Gastrocnemius medialis (tissue), 4 donors: Measurements from ENCODE around the gene HMCN2. TPM values are rescaled to one million over a fixed set of nuclear protein-coding genes. Genes with fewer than 3 reads are reported as not detected.

ENCODE experiments used
- ATAC-seq, 2 donors: fragments of 150-250 bp; one replicate each; pipeline ENCODE4 v1.9.1; 2016
- DNase-seq, 2 donors: peaks; one replicate each; pipeline ENCODE4 v3.0.0-alpha.2; 2019
- H3K27ac ChIP-seq, 4 donors: fragments of 200-600 bp; sonication (generic); 1 replicate in 1 of 4; 2 replicates in 3 of 4; pipeline ENCODE4 v1.5.1; 2016 to 2018; ENCODE audit warnings: mild to moderate bottlenecking in 2 of 4, moderate library complexity in 1 of 4
- H3K27me3 ChIP-seq, 3 donors: fragments of 200-600 bp; sonication (generic) in 2 of 3; 1 replicate in 1 of 3; 2 replicates in 2 of 3; pipeline versions ENCODE4 v1.5.1 to v1.6.0; 2016 to 2019; ENCODE audit warnings: mild to moderate bottlenecking in 1 of 3, moderate library complexity in 1 of 3
- H3K36me3 ChIP-seq, 2 donors: fragments of 200-600 bp; sonication (generic) in 1 of 2; one replicate each; pipeline ENCODE4 v1.5.1; 2017 to 2018
- H3K4me1 ChIP-seq, 2 donors: fragments of 200-600 bp; sonication (generic) in 1 of 2; one replicate each; pipeline ENCODE4 v1.5.1; 2016 to 2017; ENCODE audit warnings: mild to moderate bottlenecking in 2 of 2
- H3K4me3 ChIP-seq, 4 donors: fragments of 200-600 bp; sonication (generic) in 3 of 4; 1 replicate in 1 of 4; 2 replicates in 3 of 4; pipeline ENCODE4 v1.5.1; 2016 to 2019; ENCODE audit warnings: mild to moderate bottlenecking in 2 of 4
- H3K9me3 ChIP-seq, 3 donors: fragments of 200-600 bp; sonication (generic) in 2 of 3; 1 replicate in 1 of 3; 2 replicates in 2 of 3; pipeline ENCODE4 v1.5.1; 2016 to 2019
- CTCF ChIP-seq, 5 experiments: fragments of 450-650 bp in 3 of 5; fragments of 200-600 bp in 2 of 5; sonication (generic) in 2 of 5; IDR thresholded peaks in 4 of 5; conservative IDR thresholded peaks in 1 of 5; 1 replicate in 4 of 5; 2 replicates in 1 of 5; pipeline ENCODE4 v1.5.1; 2016 to 2019; ENCODE audit warnings: antibody characterized with exemption in 5 of 5, mild to moderate bottlenecking in 3 of 5, moderate library complexity in 3 of 5
- POLR2A ChIP-seq, 2 donors: fragments of 450-650 bp; IDR thresholded peaks; one replicate each; pipeline ENCODE4 v1.6.1; 2017; ENCODE audit warnings: antibody characterized with exemption in 2 of 2, mild to moderate bottlenecking in 2 of 2, moderate library complexity in 2 of 2
- in situ Hi-C, 4 donors: fragments of 200-750 bp; cut with MboI; loops; one replicate each; pipeline versions ENCODE4 v1.15.0 to v1.8.0; 2017; ENCODE audit warnings: low sequenced_read_pairs in 4 of 4
- intact Hi-C: fragments of 100-400 bp; cut with DNase I; formaldehyde crosslinking; loops from one replicate; pipeline ENCODE4 v1.15.1; 2023; ENCODE audit warnings: low total_unique reads
- total RNA-seq, 4 donors: library from RNA; depleted of rRNA; stranded (reverse); fragments of >200 nt; gene quantifications; one replicate each; pipeline versions ENCODE4 v1.1.0 to v1.2.3, GENCODE V29; 2016

HMCN2 gene
- total RNA-seq, 4 donors from 2014 or later = 1.9 to 8.5 (median 7.7) TPM

- Histone ChIP-seq H3K9me3 (no peaks in the 10 kb centered on the region), H3K27me3 (no peaks in the 10 kb centered on the region), H3K4me3 (no peak overlapping the region), H3K36me3 (no peaks in the 10 kb centered on the region), H3K27ac (no peak overlapping the region), H3K4me1 (no peaks in the 10 kb centered on the region)
- ATAC-seq = no peak
- intact Hi-C loops (no loop called here), in situ Hi-C loops (no loop called here)
- TF ChIP-seq POLR2A (IDR thresholded peaks at IDR 0.05) (no peak), CTCF (IDR thresholded peaks at IDR 0.05 in 4 of 5, conservative IDR thresholded peaks at IDR 0.05 in 1 of 5) (no peak)
- no peak for DNase-seq
These were observed 99.8 kb downstream of the HMCN2 start for GRCh38 chr9:130365323-130365721.

- no peak for DNase-seq
- Histone ChIP-seq H3K9me3 (no peaks in the 10 kb centered on the region), H3K36me3 (no peaks in the 10 kb centered on the region), H3K4me1 (no peaks in the 10 kb centered on the region), H3K27ac (no peak overlapping the region), H3K4me3 (no peak overlapping the region), H3K27me3 (no peaks in the 10 kb centered on the region)
- ATAC-seq = no peak
- in situ Hi-C loops = no loop called here
- intact Hi-C loops = no loop called here
- TF ChIP-seq POLR2A (IDR thresholded peaks at IDR 0.05) = no peak
These were observed 100.5 kb downstream of the HMCN2 start for GRCh38 chr9:130366072-130366471.

GRCh38 chr9:130366888-130367550 lies 101.5 kb downstream of the HMCN2 start:
- Histone ChIP-seq H3K9me3 (no peaks in the 10 kb centered on the region), H3K36me3 (no peaks in the 10 kb centered on the region), H3K27ac (no peak overlapping the region), H3K4me3 (no peak overlapping the region), H3K27me3 (no peaks in the 10 kb centered on the region), H3K4me1 (no peaks in the 10 kb centered on the region)
- in situ Hi-C loops = no loop called here
- DNase-seq (no peak), ATAC-seq (no peak)
- TF ChIP-seq CTCF (IDR thresholded peaks at IDR 0.05 in 4 of 5, conservative IDR thresholded peaks at IDR 0.05 in 1 of 5) (no peak), POLR2A (IDR thresholded peaks at IDR 0.05) (no peak)
- intact Hi-C loops = no loop called here

- no peak for TF ChIP-seq POLR2A (IDR thresholded peaks at IDR 0.05)
- no peak for TF ChIP-seq CTCF (IDR thresholded peaks at IDR 0.05 in 4 of 5, conservative IDR thresholded peaks at IDR 0.05 in 1 of 5)
- Histone ChIP-seq H3K36me3 (no peaks in the 10 kb centered on the region), H3K9me3 (no peaks in the 10 kb centered on the region), H3K4me3 (no peak overlapping the region), H3K27me3 (no peaks in the 10 kb centered on the region), H3K27ac (no peak overlapping the region), H3K4me1 (no peaks in the 10 kb centered on the region)
- no peak for DNase-seq
- ATAC-seq = no peak
- in situ Hi-C loops (no loop called here), intact Hi-C loops (no loop called here)
These were observed 103.1 kb downstream of the HMCN2 start for GRCh38 chr9:130368631-130369103.

GRCh38 chr9:130370226-130370625 lies 104.7 kb downstream of the HMCN2 start:
- TF ChIP-seq CTCF (IDR thresholded peaks at IDR 0.05 in 4 of 5, conservative IDR thresholded peaks at IDR 0.05 in 1 of 5) = no peak
- no peak for TF ChIP-seq POLR2A (IDR thresholded peaks at IDR 0.05)
- ATAC-seq = no peak
- Histone ChIP-seq H3K27me3 (no peaks in the 10 kb centered on the region), H3K9me3 (no peaks in the 10 kb centered on the region), H3K4me1 (no peaks in the 10 kb centered on the region), H3K36me3 (no peaks in the 10 kb centered on the region), H3K4me3 (no peak overlapping the region), H3K27ac (no peak overlapping the region)
- in situ Hi-C loops (no loop called here), intact Hi-C loops (no loop called here)
- no peak for DNase-seq
